Measurements from ENCODE around the gene PACSIN3. TPM values are rescaled to one million over a fixed set of nuclear protein-coding genes. Genes with fewer than 3 reads are reported as not detected.

PACSIN3 gene
- total RNA-seq, 1 experiment from 2014 or later: 32.0 TPM

- BruUV-seq (replicated peaks): no TSS peak
- no peaks in the 10 kb centered on the region for H3K36me3 ChIP-seq (ENCODE audit: insufficient read depth, low read length, poor library complexity, severe bottlenecking)
- ChIA-PET POLR2A (ENCODE audit: low non-redundant PET) (interaction anchor here (0.6 kb wide), 1 partner anchor 541 kb away, joined by 5 read pairs; no protein-coding TSS in a partner anchor), CTCF (interaction anchor here (0.6 kb wide), 1 partner anchor 32 kb away, joined by 4 read pairs; no protein-coding TSS in a partner anchor)
- no peak overlapping the region for H3K27ac ChIP-seq (ENCODE audit: low read depth, low read length, poor library complexity, severe bottlenecking)
- H3K4me3 ChIP-seq (ENCODE audit: low read depth, low read length, poor library complexity, severe bottlenecking): no peak overlapping the region
- no peaks in the 10 kb centered on the region for H3K27me3 ChIP-seq (replicated peaks; ENCODE audit: insufficient read depth, low read depth, low read length, poor library complexity)
- H3K4me1 ChIP-seq (ENCODE audit: insufficient read depth, low read length, poor library complexity, severe bottlenecking): no peaks in the 10 kb centered on the region
- intact Hi-C loops (cut with micrococcal nuclease; ENCODE audit: unreplicated experiment): no loop called here
- H3K9me3 ChIP-seq (ENCODE audit: low read depth, low read length, poor library complexity, severe bottlenecking): no peaks in the 10 kb centered on the region
- no peak for DNase-seq (ENCODE audit: low spot score)
- TF ChIP-seq EZH2 (IDR thresholded peaks at IDR 0.05; ENCODE audit: borderline replicate concordance, low read depth, low read length, poor library complexity, severe bottlenecking) (no peak), CTCF (conservative IDR thresholded peaks at IDR 0.05; ENCODE audit: low read depth, low read length) (no peak)
Measured at GRCh38 chr11:47131136-47131535, 55.1 kb downstream of the PACSIN3 start.

- H3K4me3 ChIP-seq (ENCODE audit: low read depth, low read length, poor library complexity, severe bottlenecking): no peak overlapping the region
- H3K4me1 ChIP-seq (ENCODE audit: insufficient read depth, low read length, poor library complexity, severe bottlenecking): no peaks in the 10 kb centered on the region
- H3K9me3 ChIP-seq (ENCODE audit: low read depth, low read length, poor library complexity, severe bottlenecking): no peaks in the 10 kb centered on the region
- no peak overlapping the region for H3K27ac ChIP-seq (ENCODE audit: low read depth, low read length, poor library complexity, severe bottlenecking)
- no peak for DNase-seq (ENCODE audit: low spot score)
- intact Hi-C loops (cut with micrococcal nuclease; ENCODE audit: unreplicated experiment): no loop called here
- no peaks in the 10 kb centered on the region for H3K36me3 ChIP-seq (ENCODE audit: insufficient read depth, low read length, poor library complexity, severe bottlenecking)
- ChIA-PET CTCF (no interaction called here), POLR2A (ENCODE audit: low non-redundant PET) (interaction anchor here (0.6 kb wide), 1 partner anchor 540 kb away, joined by 5 read pairs; no protein-coding TSS in a partner anchor)
- BruUV-seq (replicated peaks): no TSS peak
- no peaks in the 10 kb centered on the region for H3K27me3 ChIP-seq (replicated peaks; ENCODE audit: insufficient read depth, low read depth, low read length, poor library complexity)
- TF ChIP-seq EZH2 (IDR thresholded peaks at IDR 0.05; ENCODE audit: borderline replicate concordance, low read depth, low read length, poor library complexity, severe bottlenecking) (no peak), CTCF (conservative IDR thresholded peaks at IDR 0.05; ENCODE audit: low read depth, low read length) (no peak)
Measured at GRCh38 chr11:47130543-47130942, 55.7 kb downstream of the PACSIN3 start.

Small RNAs within 50 kb of the gene (microRNA-seq; reads per million reads assigned to microRNA genes)
- gene MIR6745: not detected

Other genes starting within 250 kb of the PACSIN3 start
- gene CSTPP1, start 249.7 kb downstream of the PACSIN3 start, total RNA-seq (2021): 79.3 and 89.7 TPM in 2 replicates
- 179 and 206 TPM in 2 replicates for gene ARFGAP2, start 9.6 kb downstream of the PACSIN3 start, total RNA-seq (2021)
- gene DDB2, start 28.5 kb upstream of the PACSIN3 start, total RNA-seq (2021): 71.4 and 96.9 TPM in 2 replicates
- gene ACP2, start 62.4 kb upstream of the PACSIN3 start, total RNA-seq (2021): 63.3 and 68.1 TPM in 2 replicates
- gene NR1H3, start 71.6 kb upstream of the PACSIN3 start, total RNA-seq (2021): 14.5 and 19.5 TPM in 2 replicates
- 132 and 133 TPM in 2 replicates for gene MADD, start 83.7 kb upstream of the PACSIN3 start, total RNA-seq (2021)
- not detected in 2 replicates for gene MYBPC3, start 166.3 kb upstream of the PACSIN3 start, total RNA-seq (2021)
- gene SPI1, start 192.1 kb upstream of the PACSIN3 start, total RNA-seq (2021): not detected in 2 replicates
- gene SLC39A13, start 222.2 kb upstream of the PACSIN3 start, total RNA-seq (2021): 53.3 and 64.2 TPM in 2 replicates
- 665 and 701 TPM in 2 replicates for gene PSMC3, start 240.0 kb upstream of the PACSIN3 start, total RNA-seq (2021)

Data from A673 (cell line).